Left hindlimb (tissue), 1 donor: Measurements from ENCODE around the gene DUSP9.

ENCODE experiments used
- DNase-seq: peaks from one replicate; pipeline ENCODE4 v3.0.0-alpha.2; 2018

Gene DUSP9

DNA sequence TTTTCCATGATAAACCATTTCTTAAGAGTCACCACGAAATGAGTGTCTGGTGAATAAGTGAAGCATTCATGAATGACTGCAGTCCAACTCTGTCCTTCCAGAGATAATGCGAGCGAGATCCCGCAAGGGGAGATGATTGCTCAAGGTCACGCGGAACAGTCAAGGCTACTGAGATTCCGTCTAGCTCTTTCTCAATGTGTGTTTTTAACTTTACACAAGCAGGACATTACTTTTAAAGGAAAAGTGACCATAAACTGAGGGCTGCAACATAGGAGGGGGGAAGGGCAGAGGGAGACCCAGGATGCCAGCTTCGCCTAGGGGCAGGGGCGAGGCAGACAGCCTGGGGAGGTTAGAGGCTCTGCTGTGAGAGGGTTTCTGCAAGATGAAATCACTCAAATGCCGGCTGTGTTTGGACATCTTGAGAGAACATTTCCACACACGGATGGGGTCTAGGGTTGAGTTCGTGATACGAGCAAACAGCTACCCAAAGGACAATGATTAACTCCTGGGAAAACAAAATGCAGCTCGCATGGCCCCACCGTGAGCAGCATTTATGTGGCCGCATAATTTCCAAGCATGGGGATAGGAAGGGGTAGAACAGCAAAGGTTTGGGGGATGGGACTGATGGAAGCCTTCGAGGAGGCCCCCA lies 24.2 kb upstream of the DUSP9 start:
- DNase-seq: no peak

DNA sequence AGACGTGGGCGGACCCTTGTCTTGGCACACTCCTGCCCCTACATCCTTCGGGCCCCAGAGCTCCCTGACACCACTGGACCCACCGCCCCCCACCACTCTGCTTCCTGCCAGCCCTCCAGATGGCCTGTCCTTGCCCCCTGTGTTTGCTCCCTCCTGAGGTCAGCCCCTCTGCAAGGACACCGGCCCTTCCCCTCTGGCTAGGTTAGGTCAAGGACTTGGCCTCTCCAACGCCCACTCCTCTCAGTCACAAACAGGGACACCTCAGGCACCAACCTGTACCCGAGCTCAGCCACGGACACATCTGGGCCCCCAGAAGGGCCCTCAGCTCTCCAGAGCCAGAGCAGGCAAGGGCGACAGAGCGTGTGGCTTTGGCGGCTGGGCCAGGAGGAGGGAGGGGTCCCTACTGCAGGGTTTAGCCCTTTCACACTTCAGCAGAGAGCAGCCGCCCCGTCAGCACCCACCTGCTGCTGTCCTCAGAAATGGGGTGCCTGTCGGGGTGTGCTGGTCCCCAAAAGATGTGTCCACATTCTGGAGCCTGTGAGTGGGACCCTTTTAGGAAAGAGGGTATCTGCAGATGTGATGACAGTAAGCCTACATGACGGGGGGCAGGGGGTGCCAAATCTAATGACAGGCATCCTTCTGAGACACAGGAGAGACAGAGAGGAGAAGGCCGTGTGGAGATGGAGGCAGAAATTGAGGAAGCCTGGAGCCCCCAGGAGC lies 23.5 kb upstream of the DUSP9 start:
- DNase-seq: no peak

DNA sequence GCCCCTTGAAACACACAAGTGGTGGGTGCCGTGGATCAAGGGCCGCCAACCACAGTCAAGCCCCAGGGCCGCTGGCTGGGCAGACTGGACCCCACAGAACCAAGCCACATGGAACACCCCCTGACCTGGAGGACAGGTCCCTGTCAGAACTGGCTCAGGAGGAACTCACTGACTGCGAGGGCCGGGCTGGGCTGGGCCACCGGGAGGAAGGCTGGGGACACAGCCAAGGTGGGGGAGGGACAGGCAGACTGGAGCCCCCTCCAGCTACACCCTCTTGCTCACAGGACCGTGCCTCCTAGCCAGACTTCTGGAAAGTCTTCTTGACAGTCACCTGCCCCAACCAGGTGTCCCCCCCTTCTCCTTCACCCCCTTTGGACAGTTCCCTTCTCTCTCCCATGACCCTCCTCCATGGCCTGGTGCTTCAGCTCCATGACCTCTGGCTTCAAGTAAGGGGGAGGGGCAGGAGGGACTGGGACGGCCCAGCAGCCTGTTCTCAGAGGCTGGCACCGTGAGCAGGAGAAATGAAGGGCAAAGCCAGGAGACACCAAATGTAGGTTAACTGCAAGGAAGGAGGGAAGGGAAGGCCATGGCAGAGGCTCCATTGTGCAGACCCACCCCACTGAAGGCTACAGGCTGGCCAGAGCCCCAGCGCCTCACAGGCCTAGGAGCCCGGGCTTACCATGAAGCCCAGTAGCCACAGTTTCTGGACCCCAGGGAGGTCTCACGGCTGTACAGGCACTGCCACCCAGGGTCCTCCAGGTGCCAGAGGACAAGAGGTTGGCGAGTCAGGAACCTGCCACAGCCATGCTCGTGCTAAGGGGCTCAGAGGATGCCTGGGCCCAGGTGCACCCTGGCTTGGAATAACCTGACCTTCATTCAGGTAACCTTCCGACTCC lies 22.6 kb upstream of the DUSP9 start:
- no peak for DNase-seq

DNA sequence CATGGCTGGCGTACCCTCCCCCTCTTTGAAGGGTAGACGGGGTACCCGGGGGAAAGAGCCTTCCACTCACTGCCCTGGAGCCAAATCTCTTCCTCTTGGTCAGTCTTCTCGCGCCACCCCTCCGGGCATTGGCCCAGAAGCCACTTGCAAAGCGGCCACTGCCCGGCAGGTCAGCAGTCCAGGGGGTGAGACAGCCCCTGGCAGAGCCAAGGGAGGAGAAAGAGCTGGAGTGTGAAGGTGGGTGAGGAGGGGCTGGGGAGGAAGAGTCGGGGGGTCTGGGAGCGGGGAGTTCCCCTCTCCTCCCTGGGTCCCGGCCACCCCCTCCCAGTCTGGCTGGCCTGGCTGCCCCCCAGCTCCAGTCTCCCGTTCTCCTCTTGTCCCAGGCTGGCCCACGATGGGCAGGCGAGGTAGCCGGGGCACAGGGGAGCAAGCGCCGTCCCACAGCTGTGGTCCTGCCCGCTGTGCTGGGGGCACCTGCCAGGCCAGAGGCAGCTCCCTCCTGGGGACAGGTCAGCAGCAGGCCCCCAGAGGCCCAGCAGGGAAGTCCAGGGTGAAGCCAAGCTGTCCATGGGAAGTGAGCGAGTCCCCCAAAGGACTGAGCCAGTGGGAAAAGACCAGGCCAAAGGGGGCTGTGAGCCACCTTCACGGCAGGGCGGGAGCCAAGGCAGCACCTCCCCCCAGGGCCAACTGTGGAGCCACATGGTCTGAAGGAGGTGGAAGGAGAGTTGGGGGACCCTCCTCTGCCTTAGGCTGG lies 21.6 kb upstream of the DUSP9 start:
- no peak for DNase-seq

- DNase-seq: no peak
Observed at GRCh38 chrX:153626025-153626633, 20.9 kb upstream of the DUSP9 start.

GRCh38 chrX:153626863-153627674 lies 19.9 kb upstream of the DUSP9 start:
- no peak for DNase-seq

DNA sequence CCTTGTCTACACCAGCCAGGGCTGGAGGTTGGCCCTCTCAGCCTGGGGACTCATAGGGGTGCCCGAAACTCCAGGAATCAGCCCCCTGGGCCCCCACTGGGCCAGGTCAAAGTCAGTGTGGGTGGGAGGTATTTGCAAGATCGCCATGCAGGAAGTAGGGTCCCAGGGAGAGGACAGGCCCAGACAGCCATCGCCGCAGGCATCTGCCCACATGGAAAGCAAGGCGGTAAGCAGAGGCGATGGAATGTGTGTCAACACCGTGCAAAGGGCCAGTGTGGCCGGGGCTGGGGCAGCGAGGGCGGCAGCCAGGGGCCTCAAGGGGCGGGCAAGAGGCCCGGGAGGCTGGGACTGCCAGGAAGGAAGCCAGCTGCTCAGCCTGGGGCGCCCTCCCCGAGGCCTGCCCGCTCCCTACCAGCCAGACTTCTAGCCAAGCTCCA lies 19.3 kb upstream of the DUSP9 start:
- no peak for DNase-seq

- DNase-seq: no peak
Observed at GRCh38 chrX:153628129-153628528, 18.9 kb upstream of the DUSP9 start.

DNA sequence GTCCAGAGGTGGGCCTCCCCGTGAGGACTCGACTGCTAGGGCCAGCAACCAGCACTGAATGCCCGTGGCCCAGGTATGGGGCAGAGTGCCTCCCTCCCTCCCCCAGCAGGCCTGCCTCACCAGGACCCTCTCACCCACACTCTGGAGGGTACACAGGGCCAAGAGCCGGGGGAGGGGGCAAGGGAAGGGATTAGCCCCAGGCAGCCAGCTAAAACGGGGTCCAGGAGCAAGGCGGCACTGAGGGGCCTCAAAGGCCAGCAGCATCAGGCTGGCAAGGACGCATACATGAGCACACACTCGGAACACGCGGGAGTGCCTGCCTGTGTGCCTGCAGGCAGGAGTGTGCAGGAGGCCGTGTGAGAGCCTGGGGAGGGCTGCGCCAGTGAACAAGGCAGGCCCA lies 18.3 kb upstream of the DUSP9 start:
- no peak for DNase-seq

- no peak for DNase-seq
Observed at GRCh38 chrX:153631346-153631745, 15.7 kb upstream of the DUSP9 start.

DNA sequence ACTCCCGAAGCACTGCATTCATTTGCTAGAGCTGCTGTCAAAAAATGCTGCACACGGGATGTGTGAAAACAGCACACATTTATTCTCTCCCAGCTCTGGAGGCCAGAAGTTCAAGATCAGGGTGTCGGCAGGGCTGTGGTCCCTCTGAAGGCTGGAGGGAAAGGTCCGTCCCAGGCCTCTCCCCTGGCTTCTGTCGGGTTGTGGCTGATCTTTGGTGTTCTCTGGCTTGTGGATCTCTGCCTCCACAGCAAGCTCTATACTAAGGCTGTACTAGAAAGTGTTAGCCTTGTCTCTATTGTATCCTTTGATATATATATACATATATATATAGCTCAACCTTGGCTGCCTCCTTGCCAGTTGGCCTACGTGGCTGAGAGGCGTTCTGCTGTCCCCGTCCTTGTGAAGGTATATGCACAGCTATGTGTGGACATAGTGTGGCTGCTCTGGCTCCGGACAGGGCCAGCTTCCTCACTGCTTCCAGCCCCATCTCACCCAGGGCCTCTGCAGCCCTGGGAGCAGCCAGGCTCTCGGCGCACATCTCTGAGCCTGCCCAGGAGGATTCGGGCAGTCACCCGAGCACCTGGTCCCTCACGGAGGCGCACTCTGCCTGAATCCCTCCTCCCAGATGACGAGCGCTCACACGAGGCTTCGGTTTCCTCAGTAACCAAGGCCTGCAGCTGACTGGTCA lies 15.0 kb upstream of the DUSP9 start:
- DNase-seq: no peak

DNA sequence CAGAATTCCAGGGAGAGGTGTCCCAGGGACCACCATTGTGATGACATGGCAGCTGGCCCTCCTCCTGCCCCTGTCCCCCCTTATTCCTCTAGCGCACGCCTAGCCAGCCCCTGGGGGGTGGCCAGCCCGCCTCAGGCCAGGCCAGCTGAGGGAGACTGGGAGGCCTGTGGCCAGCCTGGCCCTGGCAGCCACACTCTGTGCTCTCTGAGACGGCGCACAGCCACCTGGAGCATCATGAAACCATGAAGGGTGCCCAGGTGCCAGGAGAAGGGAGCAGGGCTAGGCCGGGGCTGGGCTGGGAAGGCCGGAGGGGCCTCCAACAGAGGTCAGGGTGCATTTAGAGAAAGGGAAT lies 14.4 kb upstream of the DUSP9 start:
- DNase-seq: no peak

GRCh38 chrX:153633048-153633447 lies 14.0 kb upstream of the DUSP9 start:
- DNase-seq: no peak

DNA sequence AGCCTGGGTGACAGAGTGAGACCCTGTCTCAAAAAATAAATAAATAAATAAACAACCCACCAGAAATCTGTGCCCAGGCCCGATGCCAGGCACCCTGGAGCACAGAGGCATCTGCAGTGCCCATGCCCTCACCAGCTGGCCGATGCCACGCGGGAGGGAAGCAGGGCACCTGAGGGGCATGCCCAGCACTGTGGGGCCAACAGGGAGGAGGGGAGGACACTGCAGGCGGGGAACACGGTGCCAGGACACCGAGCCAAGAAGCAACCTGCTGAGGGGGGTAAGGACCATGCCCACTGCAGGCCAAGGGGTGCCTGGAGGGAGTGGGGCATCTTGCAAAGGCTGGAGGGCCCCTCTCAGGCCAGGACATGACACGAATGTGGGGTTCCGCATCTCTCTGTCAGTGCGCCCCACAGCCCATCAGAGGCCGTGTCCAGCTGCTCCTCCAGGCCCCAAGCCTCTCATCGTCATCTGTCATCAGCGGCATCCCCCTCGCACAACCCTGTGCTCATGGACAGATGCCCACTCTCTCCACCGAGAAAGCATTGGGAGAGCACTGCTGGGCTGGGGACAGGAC lies 13.3 kb upstream of the DUSP9 start:
- DNase-seq: no peak

DNA sequence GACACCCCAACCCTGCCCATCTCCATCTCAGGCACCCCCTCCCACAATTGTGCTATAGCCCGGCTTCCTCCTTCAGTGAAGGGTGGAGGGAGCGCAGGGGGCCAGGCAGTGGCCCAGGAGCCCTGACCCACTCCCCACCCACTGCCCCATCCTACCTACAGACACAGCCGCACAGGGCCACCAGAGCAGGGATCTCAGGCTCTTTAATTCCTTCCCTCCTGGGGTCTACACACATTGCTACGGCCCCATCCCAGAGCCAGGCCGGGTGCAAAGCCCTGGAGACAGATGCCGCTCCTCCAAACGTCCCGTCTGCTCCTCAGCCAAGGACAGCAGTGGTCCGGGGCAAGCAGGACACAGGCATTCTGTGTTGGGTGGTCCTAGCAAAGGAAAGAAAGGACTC lies 12.8 kb upstream of the DUSP9 start:
- DNase-seq: no peak

DNA sequence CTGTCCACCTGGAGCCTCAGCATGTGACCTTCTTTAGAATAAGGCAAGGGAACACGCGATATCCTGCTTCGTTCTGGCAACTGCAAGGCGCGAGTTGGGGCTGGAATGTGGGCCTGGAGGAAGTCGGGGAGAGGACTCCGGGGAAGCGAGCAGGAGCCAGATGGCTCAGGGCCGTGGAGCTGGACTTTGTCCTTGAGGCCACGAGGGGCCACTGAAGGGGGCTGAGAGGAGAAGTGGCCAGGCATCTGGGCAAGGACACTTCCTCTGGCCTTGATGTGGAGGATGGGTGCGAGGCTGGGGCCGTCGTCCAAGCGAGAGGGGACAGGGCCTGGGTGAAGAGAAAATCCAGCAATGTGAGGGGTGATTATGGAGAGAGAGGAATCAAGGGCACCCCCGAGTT lies 12.2 kb upstream of the DUSP9 start:
- no peak for DNase-seq

- no peak for DNase-seq
Observed at GRCh38 chrX:153635388-153635787, 11.6 kb upstream of the DUSP9 start.

GRCh38 chrX:153635788-153636668 lies 11.0 kb upstream of the DUSP9 start:
- no peak for DNase-seq

DNA sequence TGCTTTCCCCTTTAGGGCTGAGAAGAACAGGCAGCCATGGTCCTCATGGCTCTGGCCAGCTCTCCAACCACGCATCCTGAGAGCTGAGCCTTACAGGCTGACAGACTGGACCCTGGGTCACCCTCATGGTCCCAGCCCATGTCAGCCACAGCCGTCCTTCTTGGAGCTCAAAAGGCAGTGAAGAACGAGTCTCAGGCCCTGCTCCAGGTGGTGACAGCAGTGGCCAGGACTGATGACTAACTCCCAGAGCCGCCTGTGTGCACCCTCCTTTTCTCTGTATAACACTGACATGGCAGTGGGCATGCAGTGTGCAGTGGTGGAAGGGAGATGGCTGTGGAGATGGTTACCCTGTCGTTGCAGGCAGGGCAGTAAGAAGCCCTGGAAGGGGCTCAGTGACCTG lies 10.3 kb upstream of the DUSP9 start:
- DNase-seq: no peak
